HEK293 (cell line): ENCODE measurements around the gene NLRX1.

Experiments
- CTCF ChIA-PET: fragments of 350-600 bp; formaldehyde crosslinking; extraction: SDS; loops from one replicate; lab custom pipeline; 2021; ENCODE audit warnings: antibody characterized with exemption; lab: Yijun Ruan, JAX
- POLR2A ChIA-PET: fragments of 300-600 bp; formaldehyde crosslinking; extraction: SDS; loops from one replicate; lab custom pipeline; 2020; ENCODE audit warnings: antibody characterized with exemption, inconsistent platforms; lab: Yijun Ruan, JAX
- H3K27ac ChIP-seq: fragments of 200-500 bp; sonication (Bioruptor generic); 2 replicates; pipeline ENCODE4 v1.5.1; 2014; ENCODE audit warnings: low read depth, low read length, control low read depth, inconsistent platforms; ENCODE audit errors: extremely low read depth
- H3K36me3 ChIP-seq, 2 experiments: fragments of 200-500 bp in 1 of 2; sonication (Bioruptor generic) in 1 of 2; 1 replicate in 1 of 2; 2 replicates in 1 of 2; pipeline ENCODE4 v1.5.1; 2014 to 2017; ENCODE audit warnings: inconsistent platforms in 2 of 2, low read length in 2 of 2; ENCODE audit not compliant: control insufficient read depth in 2 of 2, insufficient read depth in 1 of 2
- H3K4me1 ChIP-seq: fragments of 200-500 bp; sonication (Bioruptor generic); 2 replicates; pipeline ENCODE4 v1.5.1; 2014; ENCODE audit warnings: mild to moderate bottlenecking, low read length, inconsistent platforms; ENCODE audit not compliant: control insufficient read depth, insufficient read depth
- H3K4me3 ChIP-seq: 2 replicates; pipeline ENCODE4 v1.5.1; 2011; ENCODE audit warnings: low read depth, mild to moderate bottlenecking, control low read depth, low read length, moderate library complexity
- H3K9me3 ChIP-seq: fragments of 200-500 bp; sonication (Bioruptor generic); 2 replicates; pipeline ENCODE4 v1.5.1; 2014; ENCODE audit warnings: low read depth, low read length, inconsistent platforms; ENCODE audit not compliant: control insufficient read depth, insufficient read depth
- ELK4 ChIP-seq: IDR thresholded peaks from 2 replicates; pipeline ENCODE4 v1.6.1; 2011; ENCODE audit warnings: mild to moderate bottlenecking, low read depth, low read length, borderline replicate concordance
- INSM2 ChIP-seq: fragments of 450-650 bp; formaldehyde crosslinking; IDR thresholded peaks from 2 replicates; pipeline ENCODE4 v1.5.1; 2016; ENCODE audit warnings: missing biosample characterization, missing genetic modification characterization
- KLF10 ChIP-seq: fragments of 450-650 bp; IDR thresholded peaks from 2 replicates; pipeline ENCODE4 v1.5.1; 2018; ENCODE audit warnings: missing biosample characterization, mild to moderate bottlenecking, missing genetic modification characterization
- KLF7 ChIP-seq: fragments of 450-650 bp; formaldehyde crosslinking; IDR thresholded peaks from 2 replicates; pipeline ENCODE4 v1.5.1; 2016; ENCODE audit warnings: missing biosample characterization, missing genetic modification characterization, borderline replicate concordance
- PATZ1 ChIP-seq: fragments of 450-650 bp; formaldehyde crosslinking; IDR thresholded peaks from 2 replicates; pipeline ENCODE4 v1.5.1; 2016; ENCODE audit warnings: missing biosample characterization, missing genetic modification characterization
- ZBTB7A ChIP-seq: fragments of 450-650 bp; formaldehyde crosslinking; IDR thresholded peaks from 2 replicates; pipeline ENCODE4 v1.5.1; 2016; ENCODE audit warnings: low read depth, missing biosample characterization, missing genetic modification characterization
- ZFP37 ChIP-seq: fragments of 450-650 bp; formaldehyde crosslinking; IDR thresholded peaks from 2 replicates; pipeline ENCODE4 v1.5.1; 2016; ENCODE audit warnings: missing biosample characterization, missing genetic modification characterization
- ZNF138 ChIP-seq: fragments of 450-650 bp; formaldehyde crosslinking; IDR thresholded peaks from 2 replicates; pipeline ENCODE4 v1.5.1; 2016; ENCODE audit warnings: missing biosample characterization, missing genetic modification characterization, borderline replicate concordance
- ZNF16 ChIP-seq: fragments of 450-650 bp; formaldehyde crosslinking; IDR thresholded peaks from 2 replicates; pipeline ENCODE4 v1.5.1; 2016; ENCODE audit warnings: low read depth, missing biosample characterization, missing genetic modification characterization
- ZNF175 ChIP-seq: fragments of 450-650 bp; formaldehyde crosslinking; IDR thresholded peaks from 2 replicates; pipeline ENCODE4 v1.5.1; 2016; ENCODE audit warnings: missing biosample characterization, missing genetic modification characterization
- ZNF202 ChIP-seq: fragments of 450-650 bp; formaldehyde crosslinking; IDR thresholded peaks from 2 replicates; pipeline ENCODE4 v1.5.1; 2016; ENCODE audit warnings: missing biosample characterization, missing genetic modification characterization, borderline replicate concordance
- ZNF24 ChIP-seq: fragments of 450-650 bp; formaldehyde crosslinking; IDR thresholded peaks from 2 replicates; pipeline ENCODE4 v1.5.1; 2016; ENCODE audit warnings: missing biosample characterization, missing genetic modification characterization
- ZNF354C ChIP-seq: fragments of 450-650 bp; formaldehyde crosslinking; IDR thresholded peaks from 2 replicates; pipeline ENCODE4 v1.5.1; 2016; ENCODE audit warnings: missing biosample characterization, missing genetic modification characterization, low read depth, borderline replicate concordance
- ZNF37A ChIP-seq: fragments of 450-650 bp; IDR thresholded peaks from 2 replicates; pipeline ENCODE4 v1.5.1; 2018; ENCODE audit warnings: missing biosample characterization, missing genetic modification characterization
- ZNF404 ChIP-seq: fragments of 450-650 bp; formaldehyde crosslinking; IDR thresholded peaks from 2 replicates; pipeline ENCODE4 v1.5.1; 2017; ENCODE audit warnings: missing biosample characterization, missing genetic modification characterization
- ZNF449 ChIP-seq: fragments of 450-650 bp; formaldehyde crosslinking; IDR thresholded peaks from 2 replicates; pipeline ENCODE4 v1.5.1; 2017; ENCODE audit warnings: missing biosample characterization, mild to moderate bottlenecking, missing genetic modification characterization, moderate library complexity
- ZNF48 ChIP-seq: fragments of 450-650 bp; formaldehyde crosslinking; IDR thresholded peaks from 2 replicates; pipeline ENCODE4 v1.5.1; 2016; ENCODE audit warnings: missing biosample characterization, missing genetic modification characterization
- ZNF513 ChIP-seq: fragments of 450-650 bp; IDR thresholded peaks from 2 replicates; pipeline ENCODE4 v1.5.1; 2018; ENCODE audit warnings: missing biosample characterization, missing genetic modification characterization
- ZNF621 ChIP-seq: fragments of 450-650 bp; formaldehyde crosslinking; IDR thresholded peaks from 2 replicates; pipeline ENCODE4 v1.5.1; 2017; ENCODE audit warnings: missing biosample characterization, missing genetic modification characterization
- ZNF664 ChIP-seq: fragments of 450-650 bp; formaldehyde crosslinking; IDR thresholded peaks from 2 replicates; pipeline ENCODE4 v1.5.1; 2016; ENCODE audit warnings: missing biosample characterization, missing genetic modification characterization
- ZNF692 ChIP-seq: fragments of 450-650 bp; formaldehyde crosslinking; IDR thresholded peaks from 2 replicates; pipeline ENCODE4 v1.5.1; 2016; ENCODE audit warnings: missing biosample characterization, missing genetic modification characterization
- ZNF830 ChIP-seq: fragments of 450-650 bp; IDR thresholded peaks from 2 replicates; pipeline ENCODE4 v1.5.0; 2018; ENCODE audit warnings: missing biosample characterization, missing genetic modification characterization, low read depth, mild to moderate bottlenecking, moderate library complexity

Gene NLRX1

GRCh38 chr11:119179342-119179741 lies 10.8 kb downstream of the NLRX1 start:
- TF ChIP-seq ZNF37A (tag by site-specific recombination), result no peak
- TF ChIP-seq ZNF16 (tag by site-specific recombination), result peak; percentile 86
- TF ChIP-seq, all 188 proteins: peak for 1
- Histone ChIP-seq H3K27ac (no peak overlapping the region), H3K36me3 (peaks cover 0 to 62% of the 10 kb centered on the region in 2 experiments; a peak in 2 of 3 replicates), H3K9me3 (no peaks in the 10 kb centered on the region), H3K4me1 (no peaks in the 10 kb centered on the region), H3K4me3 (no peak overlapping the region)
- ChIA-PET POLR2A (interaction anchor here (0.8 to 1.6 kb wide), 3 partner anchors 10 to 84 kb away, joined by 3 to 5 read pairs (median 3); partner anchors contain the start of gene NLRX1), CTCF (interaction anchor here (0.5 to 1.9 kb wide), 4 partner anchors 11 to 232 kb away, joined by 3 to 8 read pairs (median 4); partner anchors contain the start of gene CBL)

GRCh38 chr11:119179983-119180382 lies 11.5 kb downstream of the NLRX1 start:
- ChIA-PET POLR2A (interaction anchor here (0.7 to 1.6 kb wide), 4 partner anchors 9 to 104 kb away, joined by 3 to 6 read pairs (median 4); partner anchors contain the start of gene NLRX1), CTCF (interaction anchor here (0.8 to 1.9 kb wide), 3 partner anchors 10 to 26 kb away, joined by 3 to 8 read pairs (median 4); partner anchors contain the start of gene CBL)
- H3K4me3 ChIP-seq, result no peak overlapping the region
- H3K27ac ChIP-seq, result no peak overlapping the region
- peaks cover 0 to 56% of the 10 kb centered on the region in 2 experiments; a peak in 2 of 3 replicates for H3K36me3 ChIP-seq
- no peaks in the 10 kb centered on the region for H3K4me1 ChIP-seq
- no peaks in the 10 kb centered on the region for H3K9me3 ChIP-seq
- no peak for TF ChIP-seq KLF10
- no peak for TF ChIP-seq ZNF175
- TF ChIP-seq ZNF202 (tag by site-specific recombination), result no peak
- no peak for TF ChIP-seq ZNF404 (tag by site-specific recombination)
- TF ChIP-seq PATZ1, result no peak
- TF ChIP-seq INSM2, result no peak
- no peak for TF ChIP-seq ZNF354C
- TF ChIP-seq ZNF513, result no peak
- TF ChIP-seq ZNF138 (tag by site-specific recombination), result no peak
- TF ChIP-seq ELK4, result no peak
- no peak for TF ChIP-seq ZNF830 (tag by site-specific recombination)
- no peak for TF ChIP-seq ZNF621 (tag by site-specific recombination)
- TF ChIP-seq ZBTB7A (tag by site-specific recombination), result no peak
- TF ChIP-seq ZFP37 (tag by site-specific recombination), result no peak
- no peak for TF ChIP-seq ZNF24 (tag by site-specific recombination)
- no peak for TF ChIP-seq ZNF449 (tag by site-specific recombination)
- TF ChIP-seq ZNF48 (tag by site-specific recombination), result no peak
- no peak for TF ChIP-seq KLF7 (tag by site-specific recombination)
- TF ChIP-seq ZNF692 (tag by site-specific recombination), result no peak
- no peak for TF ChIP-seq ZNF664
